ENCODE measurements around the gene PRKCE. TPM values are rescaled to one million over a fixed set of nuclear protein-coding genes. Genes with fewer than 3 reads are reported as not detected.

Gene PRKCE
- total RNA-seq, 4 donors from 2014 or later: 10.9 to 19.6 (median 14.9) TPM

DNA sequence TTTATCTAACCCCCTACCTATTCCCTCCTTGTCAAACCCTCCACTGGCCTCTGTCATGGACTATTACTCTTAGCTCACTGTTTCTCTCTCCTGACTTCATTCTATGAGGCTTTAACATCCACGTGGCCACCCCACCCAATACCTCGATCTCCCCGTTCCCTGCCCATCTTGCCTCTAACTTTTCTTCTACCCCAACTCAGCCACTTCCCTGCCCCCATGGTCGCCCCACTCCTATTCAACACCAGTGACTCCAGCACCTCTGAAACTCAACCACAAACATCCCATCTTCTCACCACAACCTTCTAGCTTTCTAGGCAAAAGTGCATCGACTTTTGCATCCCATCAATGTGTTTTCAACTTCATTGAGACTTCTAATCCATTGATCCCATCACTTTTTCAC lies 551.5 kb downstream of the PRKCE start:
- TF ChIP-seq, protein P1, sequence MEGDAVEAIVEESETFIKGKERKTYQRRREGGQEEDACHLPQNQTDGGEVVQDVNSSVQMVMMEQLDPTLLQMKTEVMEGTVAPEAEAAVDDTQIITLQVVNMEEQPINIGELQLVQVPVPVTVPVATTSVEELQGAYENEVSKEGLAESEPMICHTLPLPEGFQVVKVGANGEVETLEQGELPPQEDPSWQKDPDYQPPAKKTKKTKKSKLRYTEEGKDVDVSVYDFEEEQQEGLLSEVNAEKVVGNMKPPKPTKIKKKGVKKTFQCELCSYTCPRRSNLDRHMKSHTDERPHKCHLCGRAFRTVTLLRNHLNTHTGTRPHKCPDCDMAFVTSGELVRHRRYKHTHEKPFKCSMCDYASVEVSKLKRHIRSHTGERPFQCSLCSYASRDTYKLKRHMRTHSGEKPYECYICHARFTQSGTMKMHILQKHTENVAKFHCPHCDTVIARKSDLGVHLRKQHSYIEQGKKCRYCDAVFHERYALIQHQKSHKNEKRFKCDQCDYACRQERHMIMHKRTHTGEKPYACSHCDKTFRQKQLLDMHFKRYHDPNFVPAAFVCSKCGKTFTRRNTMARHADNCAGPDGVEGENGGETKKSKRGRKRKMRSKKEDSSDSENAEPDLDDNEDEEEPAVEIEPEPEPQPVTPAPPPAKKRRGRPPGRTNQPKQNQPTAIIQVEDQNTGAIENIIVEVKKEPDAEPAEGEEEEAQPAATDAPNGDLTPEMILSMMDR (IDR thresholded peaks at IDR 0.05; ENCODE audit: low read depth): no peak

GRCh38 chr2:46207591-46207990 lies 556.1 kb downstream of the PRKCE start:
- TF ChIP-seq, protein P1 (IDR thresholded peaks at IDR 0.05; ENCODE audit: low read depth): no peak

- TF ChIP-seq, protein P1 (IDR thresholded peaks at IDR 0.05; ENCODE audit: low read depth): no peak
Observed at GRCh38 chr2:46208766-46209165, 557.3 kb downstream of the PRKCE start.

- TF ChIP-seq, protein P1 (IDR thresholded peaks at IDR 0.05; ENCODE audit: low read depth): no peak
Observed at GRCh38 chr2:46210063-46210462, 558.6 kb downstream of the PRKCE start.

- TF ChIP-seq, protein P1 (IDR thresholded peaks at IDR 0.05; ENCODE audit: low read depth): no peak
Observed at GRCh38 chr2:46211461-46211860, 560.0 kb downstream of the PRKCE start.

DNA sequence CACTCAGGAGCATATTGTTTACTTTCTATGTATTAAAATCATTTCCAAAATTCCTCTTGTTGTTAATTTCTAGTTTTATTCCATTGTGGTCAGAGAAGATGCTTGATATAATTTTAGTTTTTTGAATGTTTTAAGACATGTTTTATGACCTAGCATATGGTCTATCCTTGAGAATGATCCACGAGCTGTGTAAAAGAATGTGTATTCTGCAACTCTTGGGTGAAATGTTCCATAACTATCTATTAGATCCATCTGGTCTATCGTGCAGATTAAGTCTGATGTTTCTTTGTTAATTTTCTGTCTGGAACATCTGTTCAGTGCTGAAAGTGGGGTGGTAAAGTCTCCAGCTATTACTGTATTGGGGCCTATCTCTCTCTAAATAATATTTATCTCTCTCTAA lies 562.4 kb downstream of the PRKCE start:
- TF ChIP-seq, protein P1 (IDR thresholded peaks at IDR 0.05; ENCODE audit: low read depth): no peak

GRCh38 chr2:46216213-46216612 lies 564.7 kb downstream of the PRKCE start:
- TF ChIP-seq, protein P1 (IDR thresholded peaks at IDR 0.05; ENCODE audit: low read depth): no peak
